ENCODE data around the gene SHROOM4. TPM values are rescaled to one million over a fixed set of nuclear protein-coding genes. Genes with fewer than 3 reads are reported as not detected.

Gene SHROOM4
- total RNA-seq, 2 experiments from 2014 or later = not detected

DNA sequence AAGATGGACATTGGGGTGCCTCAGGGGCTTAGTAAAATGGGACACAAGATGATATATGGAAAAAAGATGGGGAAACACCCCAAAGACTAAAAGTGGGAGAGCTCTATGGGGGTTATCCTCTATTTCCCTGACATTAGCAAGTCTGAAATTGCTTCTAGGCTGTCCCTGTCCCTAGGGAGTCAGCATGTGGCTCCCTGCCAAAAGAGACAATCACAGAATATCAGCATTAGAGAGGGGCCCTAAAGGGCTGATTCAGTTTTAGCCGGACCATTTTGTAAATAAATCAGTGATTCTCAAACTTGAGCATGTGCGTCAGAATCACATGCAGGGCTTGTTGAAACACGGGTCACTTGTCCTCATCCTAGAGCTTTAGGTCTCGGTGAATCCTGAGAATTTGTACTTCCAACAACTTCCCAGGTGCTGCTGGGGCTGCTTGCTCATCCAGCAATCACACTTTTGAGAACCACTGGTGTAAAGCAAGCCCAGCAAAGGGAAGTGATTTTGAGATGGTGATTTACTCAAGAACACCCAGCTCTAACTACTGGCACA, 178.1 kb downstream of the SHROOM4 start:
- no peak for TF ChIP-seq CTCF (conservative IDR thresholded peaks at IDR 0.05; ENCODE audit: low read length)
- TF ChIP-seq EZH2phosphoT487 (IDR thresholded peaks at IDR 0.05; ENCODE audit: borderline replicate concordance, low read depth, low read length) = no peak
- Histone ChIP-seq H2AFZ (ENCODE audit: low read length) (no peak overlapping the region), H3K79me2 (ENCODE audit: insufficient read depth, low read depth, low read length) (no peaks in the 10 kb centered on the region), H3K9me2 (ENCODE audit: insufficient read depth, low read length) (no peaks in the 10 kb centered on the region), H3K4me3 (ENCODE audit: low read depth, low read length, poor library complexity, severe bottlenecking) (no peak overlapping the region), H3K4me1 (ENCODE audit: insufficient read depth, low read length, poor library complexity, severe bottlenecking) (no peaks in the 10 kb centered on the region), H3K27ac (ENCODE audit: low read depth, low read length, poor library complexity, severe bottlenecking) (no peak overlapping the region), H3K36me3 (ENCODE audit: insufficient read depth, low read length) (no peaks in the 10 kb centered on the region), H3K9me3 (ENCODE audit: low read length) (no peaks in the 10 kb centered on the region), H3K4me2 (ENCODE audit: low read length) (no peak overlapping the region), H4K20me1 (ENCODE audit: insufficient read depth, low read length) (no peaks in the 10 kb centered on the region)
- POLR2A ChIA-PET = interaction anchor here (0.5 kb wide), 1 partner anchor 756 kb away, joined by 3 read pairs; no protein-coding TSS in a partner anchor
- intact Hi-C loops (cut with micrococcal nuclease; ENCODE audit: unreplicated experiment) = no loop called here
- CTCF ChIA-PET (ENCODE audit: unreplicated experiment) = no interaction called here
- no TSS peak for BruUV-seq (replicated peaks)
- no peak for DNase-seq (ENCODE audit: low spot score)

DNA sequence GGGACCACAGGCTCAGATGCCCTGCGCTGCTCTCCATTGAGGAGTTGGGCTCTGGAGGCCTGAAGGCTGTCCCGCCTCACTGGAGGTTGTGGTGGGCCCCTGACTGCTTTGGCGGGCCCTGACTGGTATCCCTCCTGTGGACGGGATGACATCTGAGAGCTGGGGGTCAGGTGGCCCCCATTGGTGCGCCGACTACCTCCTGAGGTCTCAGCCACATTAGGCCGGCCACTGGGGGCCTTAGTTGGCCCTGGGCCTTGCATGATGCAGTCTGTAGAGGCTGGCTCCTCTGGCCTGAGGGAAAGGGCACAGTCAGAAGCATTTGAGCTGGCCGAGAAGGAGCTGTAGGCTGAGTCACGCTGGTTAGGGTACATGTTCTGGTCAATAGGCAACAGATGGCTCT, 178.8 kb downstream of the SHROOM4 start:
- no peaks in the 10 kb centered on the region for H3K4me1 ChIP-seq (ENCODE audit: insufficient read depth, low read length, poor library complexity, severe bottlenecking)
- no peaks in the 10 kb centered on the region for H3K9me3 ChIP-seq (ENCODE audit: low read length)
- H3K9me2 ChIP-seq (ENCODE audit: insufficient read depth, low read length) = no peaks in the 10 kb centered on the region
- H3K27ac ChIP-seq (ENCODE audit: low read depth, low read length, poor library complexity, severe bottlenecking) = no peak overlapping the region
- no peak overlapping the region for H3K4me2 ChIP-seq (ENCODE audit: low read length)
- intact Hi-C loops (cut with micrococcal nuclease; ENCODE audit: unreplicated experiment) = no loop called here
- H4K20me1 ChIP-seq (ENCODE audit: insufficient read depth, low read length) = no peaks in the 10 kb centered on the region
- no peak overlapping the region for H3K4me3 ChIP-seq (ENCODE audit: low read depth, low read length, poor library complexity, severe bottlenecking)
- no peak for TF ChIP-seq CTCF (conservative IDR thresholded peaks at IDR 0.05; ENCODE audit: low read length)
- TF ChIP-seq EZH2phosphoT487 (IDR thresholded peaks at IDR 0.05; ENCODE audit: borderline replicate concordance, low read depth, low read length) = no peak
- ChIA-PET POLR2A (interaction anchor here (0.5 kb wide), 1 partner anchor 755 kb away, joined by 3 read pairs; no protein-coding TSS in a partner anchor), CTCF (ENCODE audit: unreplicated experiment) (no interaction called here)
- BruUV-seq (replicated peaks) = no TSS peak
- no peak for DNase-seq (ENCODE audit: low spot score)
- no peaks in the 10 kb centered on the region for H3K36me3 ChIP-seq (ENCODE audit: insufficient read depth, low read length)
- H3K79me2 ChIP-seq (ENCODE audit: insufficient read depth, low read depth, low read length) = no peaks in the 10 kb centered on the region
- no peak overlapping the region for H2AFZ ChIP-seq (ENCODE audit: low read length)

- ChIA-PET CTCF (ENCODE audit: unreplicated experiment) (no interaction called here), POLR2A (no interaction called here)
- Histone ChIP-seq H2AFZ (ENCODE audit: low read length) (no peak overlapping the region), H3K36me3 (ENCODE audit: insufficient read depth, low read length) (no peaks in the 10 kb centered on the region), H3K9me2 (ENCODE audit: insufficient read depth, low read length) (no peaks in the 10 kb centered on the region), H3K79me2 (ENCODE audit: insufficient read depth, low read depth, low read length) (no peaks in the 10 kb centered on the region), H3K4me3 (ENCODE audit: low read depth, low read length, poor library complexity, severe bottlenecking) (no peak overlapping the region), H3K4me2 (ENCODE audit: low read length) (no peak overlapping the region), H3K27ac (ENCODE audit: low read depth, low read length, poor library complexity, severe bottlenecking) (no peak overlapping the region), H4K20me1 (ENCODE audit: insufficient read depth, low read length) (no peaks in the 10 kb centered on the region), H3K4me1 (ENCODE audit: insufficient read depth, low read length, poor library complexity, severe bottlenecking) (no peaks in the 10 kb centered on the region), H3K9me3 (ENCODE audit: low read length) (no peaks in the 10 kb centered on the region)
- intact Hi-C loops (cut with micrococcal nuclease; ENCODE audit: unreplicated experiment) = no loop called here
- BruUV-seq (replicated peaks) = no TSS peak
- DNase-seq (ENCODE audit: low spot score) = no peak
- TF ChIP-seq EZH2phosphoT487 (IDR thresholded peaks at IDR 0.05; ENCODE audit: borderline replicate concordance, low read depth, low read length) (no peak), CTCF (conservative IDR thresholded peaks at IDR 0.05; ENCODE audit: low read length) (no peak)
These were observed 184.2 kb downstream of the SHROOM4 start for GRCh38 chrX:50629774-50630173.
